K562 (cell line): ENCODE results near the gene STOML3. TPM values are rescaled to one million over a fixed set of nuclear protein-coding genes. Genes with fewer than 3 reads are reported as not detected.

Source experiments
- ATAC-seq: fragments of 200-7000 bp; cut with Tn5 transposase; 3 replicates; pipeline ENCODE4 v1.9.1; 2020; ENCODE audit warnings: moderate library complexity
- BruUV-seq: library from RNA; stranded (reverse); fragments of 400-500 nt; replicated peaks from 2 replicates; lab custom pipeline; 2021; lab: Mats Ljungman, UMichigan
- CTCF ChIA-PET: fragments of 300-600 bp; formaldehyde crosslinking; extraction: SDS; loops from one replicate; lab custom pipeline; 2021; ENCODE audit warnings: low intra/inter-chr PET ratio; lab: Yijun Ruan, JAX
- POLR2A ChIA-PET: fragments of 300-600, 350-650 bp; sonication (Branson Sonifier 250); formaldehyde crosslinking; extraction: SDS; loops from one replicate; lab custom pipeline; 2021; ENCODE audit warnings: antibody characterized with exemption, inconsistent platforms; lab: Yijun Ruan, JAX
- DNase-seq, 4 experiments: peaks; one replicate each; pipeline versions ENCODE4 v3.0.0 to v3.0.0-alpha.2; 2011 to 2018; ENCODE audit warnings: low spot score in 3 of 4, mixed read lengths in 3 of 4; ENCODE audit errors: extremely low read depth in 1 of 4
- FAIRE-seq: peaks from 2 replicates; lab custom pipeline; 2011; peaks lifted over from hg19 to GRCh38; lab: Jason Lieb, UNC
- H2AFZ ChIP-seq: 2 replicates; pipeline ENCODE4 v1.6.0; 2011; ENCODE audit warnings: low read depth, low read length, control low read depth, inconsistent platforms
- H3K27ac ChIP-seq: fragments of 200-600 bp; 3 replicates; pipeline ENCODE4 v1.8.0; 2011; ENCODE audit warnings: low read depth, mild to moderate bottlenecking, control low read depth, inconsistent platforms, low read length, moderate library complexity, mixed read lengths; ENCODE audit errors: extremely low read depth
- H3K27me3 ChIP-seq, 2 experiments: fragments of 300-600 bp in 1 of 2; 2 replicates in 1 of 2; 3 replicates in 1 of 2; pipeline versions ENCODE4 v1.6.0 to v1.8.0; 2011; ENCODE audit warnings: inconsistent platforms in 2 of 2, low read length in 2 of 2, mild to moderate bottlenecking in 1 of 2, mixed read lengths in 1 of 2, moderate library complexity in 1 of 2; ENCODE audit not compliant: control insufficient read depth in 2 of 2, insufficient read depth in 2 of 2
- H3K36me3 ChIP-seq: fragments of 300-600 bp; 3 replicates; pipeline ENCODE4 v1.8.0; 2011; ENCODE audit warnings: mild to moderate bottlenecking, low read length, inconsistent platforms; ENCODE audit not compliant: control insufficient read depth, insufficient read depth
- H3K4me1 ChIP-seq, 2 experiments: fragments of 200-600 bp in 1 of 2; replicated peaks in 1 of 2; 2 replicates in 1 of 2; 3 replicates in 1 of 2; pipeline versions ENCODE4 v1.5.1 to v1.8.0; 2011; ENCODE audit warnings: inconsistent platforms in 2 of 2, low read length in 2 of 2, mild to moderate bottlenecking in 1 of 2, mixed read lengths in 1 of 2, moderate library complexity in 1 of 2; ENCODE audit not compliant: control insufficient read depth in 2 of 2, insufficient read depth in 2 of 2
- H3K4me2 ChIP-seq: 2 replicates; pipeline ENCODE4 v1.6.1; 2011; ENCODE audit warnings: low read length, control low read depth, inconsistent platforms, mixed read lengths; ENCODE audit not compliant: insufficient read depth
- H3K4me3 ChIP-seq: fragments of 200-600 bp; sonication (generic), shearing (Covaris generic); 2 replicates; pipeline ENCODE4 v1.5.1; 2016; ENCODE audit warnings: control low read depth, inconsistent platforms
- H3K79me2 ChIP-seq: fragments of 200-600 bp; 3 replicates; pipeline ENCODE4 v1.8.0; 2011; ENCODE audit warnings: low read length, inconsistent platforms; ENCODE audit not compliant: control insufficient read depth, insufficient read depth
- H3K9ac ChIP-seq, 2 experiments: 2 replicates each; pipeline versions ENCODE4 v1.6.0 to v1.6.1; 2011; ENCODE audit warnings: low read depth in 2 of 2, low read length in 2 of 2, control low read depth in 1 of 2, inconsistent platforms in 1 of 2, mild to moderate bottlenecking in 1 of 2, mixed read lengths in 1 of 2; ENCODE audit not compliant: insufficient read depth in 1 of 2
- H3K9me1 ChIP-seq: one replicate; pipeline ENCODE4 v1.6.0; 2011; ENCODE audit warnings: inconsistent platforms, mild to moderate bottlenecking, low read length, moderate library complexity; ENCODE audit not compliant: control insufficient read depth, insufficient read depth
- H3K9me3 ChIP-seq: replicated peaks from 2 replicates; pipeline ENCODE4 v1.5.1; 2011; ENCODE audit warnings: low read depth, low read length, inconsistent platforms; ENCODE audit not compliant: control insufficient read depth, insufficient read depth
- H4K20me1 ChIP-seq: replicated peaks from 2 replicates; pipeline ENCODE4 v1.6.1; 2011; ENCODE audit warnings: low read length, inconsistent platforms, mixed read lengths; ENCODE audit not compliant: control insufficient read depth, insufficient read depth
- KDM2B ChIP-seq: fragments of 250-450 bp; sonication (Bioruptor Pico); IDR thresholded peaks from 2 replicates; pipeline ENCODE4 v1.8.0; 2021; ENCODE audit warnings: mild to moderate bottlenecking, moderate library complexity
- MAFG ChIP-seq: fragments of 450-650 bp; conservative IDR thresholded peaks from 2 replicates; pipeline ENCODE4 v1.6.1; 2016; ENCODE audit warnings: missing genetic modification characterization, missing compliant biosample characterization
- PBX2 ChIP-seq, 2 experiments: IDR thresholded peaks in 1 of 2; conservative IDR thresholded peaks in 1 of 2; 2 replicates each; pipeline ENCODE4 v1.6.1; 2016; ENCODE audit warnings: low read depth in 2 of 2, mild to moderate bottlenecking in 1 of 2, missing compliant biosample characterization in 1 of 2, missing genetic modification characterization in 1 of 2, moderate library complexity in 1 of 2
- PKNOX1 ChIP-seq: fragments of 450-650 bp; IDR thresholded peaks from 2 replicates; pipeline ENCODE4 v1.6.1; 2016
- POLR2G ChIP-seq: fragments of 200-400 bp; formaldehyde crosslinking; IDR thresholded peaks from 2 replicates; pipeline ENCODE4 v1.6.1; 2017; ENCODE audit warnings: low read depth, mild to moderate bottlenecking, antibody characterized with exemption, low read length, moderate library complexity
- STAT5B ChIP-seq: fragments of 250-450 bp; sonication (Bioruptor Pico); IDR thresholded peaks from 2 replicates; pipeline ENCODE4 v1.8.0; 2021; ENCODE audit warnings: mild to moderate bottlenecking, inconsistent platforms
- ZNF174 ChIP-seq: fragments of 250-450 bp; sonication (Bioruptor Pico); IDR thresholded peaks from 2 replicates; pipeline ENCODE4 v1.4.0; 2020; ENCODE audit warnings: mild to moderate bottlenecking
- ZNF764 ChIP-seq: fragments of 250-450 bp; sonication (Bioruptor Pico); IDR thresholded peaks from 2 replicates; pipeline ENCODE4 v1.4.0; 2020; ENCODE audit warnings: low read depth, mild to moderate bottlenecking, moderate library complexity
- WGBS: fragments of 100-300 bp; shearing (Covaris generic); methylation state at CpG from one replicate; pipeline ENCODE4 v1.1.6; 2016; ENCODE audit warnings: low coverage, mixed read lengths; ENCODE audit not compliant: insufficient coverage; ENCODE audit errors: missing lambda C conversion rate; 5-methylcytosine and 5-hydroxymethylcytosine counted together
- in situ Hi-C: fragments of 300-500 bp; cut with MboI; formaldehyde crosslinking; loops from 4 replicates; pipeline ENCODE4 v1.15.0; 2018; ENCODE audit warnings: inconsistent platforms, mixed read lengths
- intact Hi-C: fragments of 100-400 bp; cut with micrococcal nuclease; formaldehyde crosslinking; loops from 2 replicates; pipeline ENCODE4 v1.14.2; 2022
- polyA plus RNA-seq, 8 experiments: library from polyadenylated mRNA; depleted of rRNA in 4 of 8; stranded (reverse) in 5 of 8; unstranded in 3 of 8; fragments of >200 nt; fragmentation: Nextera tagmentation in 2 of 8; fragmentation: Illumina TruSeq in 1 of 8; extraction: Ambion mirVana in 2 of 8; extraction: Trizol in 1 of 8; gene quantifications; 2 replicates each; pipeline versions ENCODE4 v1.2.1 to v1.2.3, GENCODE V29; 2011 to 2014; ENCODE audit warnings: inconsistent platforms in 1 of 8, missing spikeins in 1 of 8
- total RNA-seq, 7 experiments: library from RNA; depleted of rRNA in 6 of 7; stranded (reverse); fragments of >200 nt in 6 of 7; fragmentation: Illumina TruSeq in 2 of 7; extraction: Trizol in 2 of 7; gene quantifications; 2 replicates each; pipeline versions ENCODE4 v1.2.1 to v1.2.3, GENCODE V29; 2011 to 2021; ENCODE audit warnings: low replicate concordance in 1 of 7
- TF ChIP-seq, protein P1 (sequence below), 2 experiments: fragments of 450-650 bp; IDR thresholded peaks; 2 replicates each; pipeline ENCODE4 v1.6.1; 2018; ENCODE audit warnings: mild to moderate bottlenecking in 2 of 2, low read depth in 1 of 2; ENCODE audit not compliant: partially characterized antibody in 2 of 2
- TF ChIP-seq, protein P2 (sequence below): fragments of 450-650 bp; formaldehyde crosslinking; IDR thresholded peaks from 2 replicates; pipeline ENCODE4 v1.4.0; 2020; ENCODE audit warnings: mild to moderate bottlenecking, moderate library complexity

The STOML3 gene
- total and polyA plus RNA-seq, 9 of the 15 experiments (the other 6 are each of a cell fraction or from before 2014, with no cell fraction given), result 0.04 TPM; not detected in 8

DNA sequence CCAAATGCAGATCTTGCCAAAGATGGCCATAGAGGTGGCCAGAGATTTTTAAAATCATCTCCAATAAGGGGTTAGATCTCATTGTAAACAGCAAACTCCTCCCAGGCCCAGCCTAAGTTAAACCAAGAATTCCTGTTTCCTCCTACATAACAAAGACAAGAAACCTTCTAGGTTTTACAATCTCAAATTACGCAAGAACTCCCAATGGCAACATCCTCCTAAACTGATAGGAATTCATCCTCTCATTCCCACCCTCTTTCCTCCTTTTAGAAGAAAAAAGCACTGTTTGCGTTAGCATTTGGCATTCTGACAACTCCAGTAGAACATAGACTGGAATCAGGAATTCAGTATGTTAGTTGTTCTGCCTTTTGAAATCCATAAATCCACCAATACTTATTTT is 32.7 kb upstream of the STOML3 start (continued):
- TF ChIP-seq, protein P1, sequence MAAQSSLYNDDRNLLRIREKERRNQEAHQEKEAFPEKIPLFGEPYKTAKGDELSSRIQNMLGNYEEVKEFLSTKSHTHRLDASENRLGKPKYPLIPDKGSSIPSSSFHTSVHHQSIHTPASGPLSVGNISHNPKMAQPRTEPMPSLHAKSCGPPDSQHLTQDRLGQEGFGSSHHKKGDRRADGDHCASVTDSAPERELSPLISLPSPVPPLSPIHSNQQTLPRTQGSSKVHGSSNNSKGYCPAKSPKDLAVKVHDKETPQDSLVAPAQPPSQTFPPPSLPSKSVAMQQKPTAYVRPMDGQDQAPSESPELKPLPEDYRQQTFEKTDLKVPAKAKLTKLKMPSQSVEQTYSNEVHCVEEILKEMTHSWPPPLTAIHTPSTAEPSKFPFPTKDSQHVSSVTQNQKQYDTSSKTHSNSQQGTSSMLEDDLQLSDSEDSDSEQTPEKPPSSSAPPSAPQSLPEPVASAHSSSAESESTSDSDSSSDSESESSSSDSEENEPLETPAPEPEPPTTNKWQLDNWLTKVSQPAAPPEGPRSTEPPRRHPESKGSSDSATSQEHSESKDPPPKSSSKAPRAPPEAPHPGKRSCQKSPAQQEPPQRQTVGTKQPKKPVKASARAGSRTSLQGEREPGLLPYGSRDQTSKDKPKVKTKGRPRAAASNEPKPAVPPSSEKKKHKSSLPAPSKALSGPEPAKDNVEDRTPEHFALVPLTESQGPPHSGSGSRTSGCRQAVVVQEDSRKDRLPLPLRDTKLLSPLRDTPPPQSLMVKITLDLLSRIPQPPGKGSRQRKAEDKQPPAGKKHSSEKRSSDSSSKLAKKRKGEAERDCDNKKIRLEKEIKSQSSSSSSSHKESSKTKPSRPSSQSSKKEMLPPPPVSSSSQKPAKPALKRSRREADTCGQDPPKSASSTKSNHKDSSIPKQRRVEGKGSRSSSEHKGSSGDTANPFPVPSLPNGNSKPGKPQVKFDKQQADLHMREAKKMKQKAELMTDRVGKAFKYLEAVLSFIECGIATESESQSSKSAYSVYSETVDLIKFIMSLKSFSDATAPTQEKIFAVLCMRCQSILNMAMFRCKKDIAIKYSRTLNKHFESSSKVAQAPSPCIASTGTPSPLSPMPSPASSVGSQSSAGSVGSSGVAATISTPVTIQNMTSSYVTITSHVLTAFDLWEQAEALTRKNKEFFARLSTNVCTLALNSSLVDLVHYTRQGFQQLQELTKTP (IDR thresholded peaks at IDR 0.05; ENCODE audit: low read depth in 1 of 2, partially characterized antibody in 2 of 2), result no peak
- TF ChIP-seq ZNF174 (CRISPR knock-in tag), result no peak
- TF ChIP-seq POLR2G, result no peak
- TF ChIP-seq ZNF764, result no peak
- TF ChIP-seq STAT5B (CRISPR knock-in tag), result no peak

DNA sequence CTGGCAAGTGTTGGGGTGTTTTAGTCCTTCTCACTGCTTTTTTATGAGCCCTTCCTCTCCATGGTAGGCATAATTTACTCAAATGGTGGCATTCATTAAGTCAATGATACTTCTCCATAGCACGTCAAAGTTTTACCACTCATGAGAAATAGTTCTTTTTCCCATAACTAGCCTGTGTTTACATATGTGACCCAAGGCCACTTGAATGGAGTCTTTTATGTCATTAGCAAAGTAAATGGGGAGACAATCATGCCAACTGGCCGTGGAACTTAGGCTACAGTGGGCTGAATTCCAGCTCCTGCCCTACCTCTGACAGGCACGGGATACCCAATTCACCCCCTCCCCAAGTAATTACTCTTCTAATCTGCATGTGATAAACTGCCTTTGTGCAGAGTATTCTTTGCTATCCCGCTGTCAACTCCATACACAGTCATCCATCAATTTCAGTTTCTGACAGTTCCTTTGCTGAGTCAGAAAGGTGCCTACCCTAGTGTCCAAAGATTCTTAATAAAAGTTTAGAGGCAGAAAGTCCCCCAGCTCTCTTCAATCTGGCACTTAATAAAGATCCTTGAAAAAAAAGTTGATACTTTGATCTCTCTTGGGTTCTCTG is 30.3 kb upstream of the STOML3 start:
- WGBS, result 64% methylated on average over 4 of the region's 4 CpGs
- Histone ChIP-seq H3K27ac (no peak overlapping the region), H4K20me1 (no peaks in the 10 kb centered on the region), H3K9me1 (no peaks in the 10 kb centered on the region), H3K9ac (no peak overlapping the region), H3K4me3 (no peak overlapping the region), H3K27me3 (no peaks in the 10 kb centered on the region), H3K4me2 (no peak overlapping the region), H3K36me3 (peaks cover 77% of the 10 kb centered on the region), H3K79me2 (no peaks in the 10 kb centered on the region), H3K9me3 (no peaks in the 10 kb centered on the region), H3K4me1 (no peaks in the 10 kb centered on the region), H2AFZ (no peak overlapping the region)
- ATAC-seq, result peak; percentile 72
- intact Hi-C loops, result no loop called here
- in situ Hi-C loops, result no loop called here
- CTCF ChIA-PET, result no interaction called here
- DNase-seq, result peak in 2 of 4 experiments; percentile 10 to 11
- POLR2A ChIA-PET, result interaction anchor here (0.6 kb wide), 1 partner anchor 1604 kb away, joined by 3 read pairs; no protein-coding TSS in a partner anchor
- BruUV-seq, result no TSS peak
- FAIRE-seq, result no peak
- TF ChIP-seq KDM2B, result no peak
- TF ChIP-seq MAFG (tag), result 0 out of 2 replicates have a peak, but pooled peaks have one; percentile 7
- TF ChIP-seq, protein P2, sequence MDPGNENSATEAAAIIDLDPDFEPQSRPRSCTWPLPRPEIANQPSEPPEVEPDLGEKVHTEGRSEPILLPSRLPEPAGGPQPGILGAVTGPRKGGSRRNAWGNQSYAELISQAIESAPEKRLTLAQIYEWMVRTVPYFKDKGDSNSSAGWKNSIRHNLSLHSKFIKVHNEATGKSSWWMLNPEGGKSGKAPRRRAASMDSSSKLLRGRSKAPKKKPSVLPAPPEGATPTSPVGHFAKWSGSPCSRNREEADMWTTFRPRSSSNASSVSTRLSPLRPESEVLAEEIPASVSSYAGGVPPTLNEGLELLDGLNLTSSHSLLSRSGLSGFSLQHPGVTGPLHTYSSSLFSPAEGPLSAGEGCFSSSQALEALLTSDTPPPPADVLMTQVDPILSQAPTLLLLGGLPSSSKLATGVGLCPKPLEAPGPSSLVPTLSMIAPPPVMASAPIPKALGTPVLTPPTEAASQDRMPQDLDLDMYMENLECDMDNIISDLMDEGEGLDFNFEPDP (CRISPR knock-in tag), result no peak
- peak; percentile 87 for TF ChIP-seq PKNOX1
- no peak for TF ChIP-seq PBX2 (CRISPR knock-in tag; IDR thresholded peaks at IDR 0.05; ENCODE audit: low read depth)
- TF ChIP-seq PBX2 (tag; conservative IDR thresholded peaks at IDR 0.05; ENCODE audit: low read depth), result peak; percentile 86
